SK-N-MC (cell line): ENCODE measurements around the gene NDRG2.

ENCODE experiments used
- EZH2 ChIP-seq: fragments of 200-600 bp; sonication (generic); IDR thresholded peaks from one replicate; pipeline ENCODE4 v1.6.1; 2017; ENCODE audit warnings: antibody characterized with exemption
- POLR2AphosphoS5 ChIP-seq: IDR thresholded peaks from 2 replicates; pipeline ENCODE4 v1.6.1; 2012; ENCODE audit warnings: mild to moderate bottlenecking, low read depth, low read length, borderline replicate concordance

DNA sequence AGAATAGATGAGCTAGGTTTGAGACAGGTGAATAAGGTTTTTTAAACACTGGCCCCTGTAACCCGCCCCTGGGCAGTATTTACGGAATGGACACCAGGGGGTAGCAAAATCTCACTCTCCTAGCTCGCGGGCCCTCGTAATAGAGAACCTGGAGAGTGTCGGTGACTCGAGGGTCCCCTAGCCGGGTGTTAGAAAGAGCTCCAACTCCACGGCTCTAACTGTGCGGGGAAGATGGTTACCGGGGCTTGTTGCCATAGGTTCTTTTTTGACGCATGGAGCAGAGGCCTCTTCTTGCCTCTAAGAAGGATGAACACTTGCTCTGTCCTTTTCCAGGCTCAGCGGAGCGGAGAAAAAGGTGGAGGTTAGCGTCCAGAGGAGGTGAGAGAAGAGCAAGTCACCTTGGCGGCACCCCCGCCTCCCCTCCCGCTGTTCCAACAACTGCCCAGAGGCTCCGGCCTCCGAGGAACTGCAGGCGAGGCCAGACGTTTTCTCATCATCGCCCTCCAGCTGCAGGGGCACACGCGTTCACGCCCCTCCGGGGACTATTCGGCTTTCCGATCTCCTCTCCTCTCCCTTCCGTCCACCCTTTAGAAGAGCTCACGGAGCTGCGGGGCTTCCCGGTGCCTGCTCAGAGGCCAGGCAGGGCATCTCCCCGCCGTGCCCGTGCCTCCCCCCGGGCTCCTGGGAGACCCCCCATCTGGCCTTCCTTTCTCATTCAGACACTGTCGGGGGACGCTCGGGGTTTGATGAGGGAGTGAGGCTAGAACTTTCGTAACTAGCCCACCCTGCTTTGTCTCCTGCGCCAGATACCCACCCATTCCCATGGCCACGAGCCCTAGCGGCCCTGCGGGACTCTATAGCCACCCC, 43.9 kb upstream of the NDRG2 start:
- TF ChIP-seq POLR2AphosphoS5 (no peak), EZH2 (no peak)
